Neutrophil (primary cell): ENCODE measurements around the gene KLHL12.

Experiments used
- H3K27ac ChIP-seq: fragments of 200-600 bp; sonication (generic); 2 replicates; pipeline ENCODE4 v1.5.1; 2016; ENCODE audit warnings: mild to moderate bottlenecking, moderate library complexity
- H3K27me3 ChIP-seq: fragments of 200-600 bp; sonication (generic); 2 replicates; pipeline ENCODE4 v1.6.0; 2016; ENCODE audit warnings: mild to moderate bottlenecking
- H3K36me3 ChIP-seq: fragments of 200-600 bp; sonication (generic); 2 replicates; pipeline ENCODE4 v1.5.1; 2017
- H3K4me1 ChIP-seq, 2 experiments: fragments of 200-600 bp in 1 of 2; sonication (generic) in 1 of 2; 1 replicate in 1 of 2; 2 replicates in 1 of 2; pipeline versions ENCODE4 v1.5.1 to v1.6.1; 2013 to 2016; ENCODE audit warnings: low read depth in 1 of 2, low read length in 1 of 2, mild to moderate bottlenecking in 1 of 2, moderate library complexity in 1 of 2; ENCODE audit not compliant: control insufficient read depth in 1 of 2, insufficient read depth in 1 of 2
- H3K4me3 ChIP-seq, 2 experiments: fragments of 200-600 bp in 1 of 2; sonication (generic) in 1 of 2; 1 replicate in 1 of 2; 2 replicates in 1 of 2; pipeline ENCODE4 v1.5.1; 2013 to 2016; ENCODE audit warnings: low read depth in 1 of 2, low read length in 1 of 2, mild to moderate bottlenecking in 1 of 2, moderate library complexity in 1 of 2
- H3K9me3 ChIP-seq: fragments of 200-600 bp; sonication (generic); 2 replicates; pipeline ENCODE4 v1.5.1; 2016
- CTCF ChIP-seq: fragments of 200-600 bp; sonication (generic); IDR thresholded peaks from 2 replicates; pipeline ENCODE4 v1.5.1; 2016; ENCODE audit warnings: antibody characterized with exemption

Gene KLHL12

GRCh38 chr1:202926581-202927491 is at the start of gene KLHL12:
TSS of gene KLHL12 (minus strand) at chr1:202927234. CDS start at chr1:202925162, 2,072 bp downstream.
- Histone ChIP-seq H3K4me3 (peak within 1 kb of the TSS; percentile 97 to 99), H3K27ac (peak within 1 kb of the TSS; percentile 99), H3K4me1 (peaks cover 7 to 11% of the 10 kb centered on the region in 2 experiments), H3K36me3 (peaks cover 11% of the 10 kb centered on the region), H3K9me3 (no peaks in the 10 kb centered on the region), H3K27me3 (peaks cover 16% of the 10 kb centered on the region)
- peak; percentile 64 for TF ChIP-seq CTCF

- Histone ChIP-seq H3K4me3 (no peak overlapping the region), H3K36me3 (no peaks in the 10 kb centered on the region), H3K27me3 (no peaks in the 10 kb centered on the region), H3K4me1 (peaks cover 9 to 10% of the 10 kb centered on the region in 2 experiments), H3K9me3 (no peaks in the 10 kb centered on the region), H3K27ac (no peak overlapping the region)
- no peak for TF ChIP-seq CTCF
These were observed 49.6 kb upstream of the KLHL12 start for GRCh38 chr1:202976633-202977032.

GRCh38 chr1:202974856-202975255 is 47.8 kb upstream of the KLHL12 start:
- no peak overlapping the region for H3K4me3 ChIP-seq
- TF ChIP-seq CTCF, result no peak
- no peaks in the 10 kb centered on the region for H3K9me3 ChIP-seq
- H3K27me3 ChIP-seq, result no peaks in the 10 kb centered on the region
- no peak overlapping the region for H3K27ac ChIP-seq
- H3K36me3 ChIP-seq, result no peaks in the 10 kb centered on the region
- H3K4me1 ChIP-seq, result peaks cover 17% of the 10 kb centered on the region in 2 experiments

GRCh38 chr1:202972046-202972445 is 45.0 kb upstream of the KLHL12 start:
- TF ChIP-seq CTCF, result no peak

GRCh38 chr1:202968895-202969295 is 41.9 kb upstream of the KLHL12 start:
- H3K27me3 ChIP-seq, result no peaks in the 10 kb centered on the region
- TF ChIP-seq CTCF, result peak; percentile 97
- H3K4me1 ChIP-seq, result peaks cover 45 to 48% of the 10 kb centered on the region in 2 experiments
- H3K36me3 ChIP-seq, result peaks cover 13% of the 10 kb centered on the region
- peak overlapping the region; percentile 97 for H3K27ac ChIP-seq
- H3K9me3 ChIP-seq, result no peaks in the 10 kb centered on the region
- H3K4me3 ChIP-seq, result peak overlapping the region; percentile 77 to 86

More at GRCh38 chr1:202972046-202972445, 45.0 kb upstream of the KLHL12 start:
- Histone ChIP-seq H3K27ac (no peak overlapping the region), H3K9me3 (no peaks in the 10 kb centered on the region), H3K4me1 (peaks cover 39 to 41% of the 10 kb centered on the region in 2 experiments), H3K4me3 (no peak overlapping the region), H3K27me3 (no peaks in the 10 kb centered on the region), H3K36me3 (no peaks in the 10 kb centered on the region)
